Activated CD8-positive, alpha-beta memory T cell treated with anti-CD3 and anti-CD28 coated beads, Interleukin-2, amount 50 U/mL, for 48 hours (primary cell): ENCODE data around the gene ZEB2.

ENCODE experiments used
- DNase-seq: peaks from one replicate; pipeline ENCODE4 v3.0.0-alpha.2; 2020

The ZEB2 gene

DNA sequence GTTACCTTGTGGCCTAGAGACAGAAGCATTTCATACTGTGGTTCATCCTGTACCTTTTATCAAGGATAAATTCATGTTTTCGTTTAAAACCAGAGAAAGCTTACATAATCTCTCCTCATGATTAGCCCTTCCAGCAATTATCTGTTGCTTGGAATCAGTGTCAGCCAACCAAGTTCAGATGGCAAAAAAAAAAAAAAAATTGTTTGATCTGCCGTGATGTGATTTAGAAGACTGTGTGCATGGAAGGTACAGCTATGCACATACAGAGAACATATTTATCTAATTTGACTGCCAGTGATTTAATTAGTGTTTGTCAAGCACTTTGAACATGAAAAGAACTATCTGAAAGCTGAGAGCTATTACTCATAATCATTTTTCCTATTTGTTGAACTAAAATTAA, 180.9 kb downstream of the ZEB2 start:
- DNase-seq: no peak

GRCh38 chr2:144334551-144334950, 185.4 kb downstream of the ZEB2 start:
- no peak for DNase-seq
